D721Med (cell line): ENCODE measurements around the gene HOXC10.

Source experiments
- DNase-seq: peaks from one replicate; pipeline ENCODE4 v3.0.0; 2011; ENCODE audit warnings: low spot score; ENCODE audit not compliant: insufficient read length
- FAIRE-seq: peaks from 2 replicates; lab custom pipeline; 2011; peaks lifted over from hg19 to GRCh38; lab: Jason Lieb, UNC
- CTCF ChIP-seq: IDR thresholded peaks from 2 replicates; pipeline ENCODE4 v1.5.1; 2012; ENCODE audit warnings: mild to moderate bottlenecking, control low read depth; ENCODE audit not compliant: insufficient read depth; ENCODE audit errors: missing control alignments

HOXC10 gene

GRCh38 chr12:53961025-53961761, 23.8 kb upstream of the HOXC10 start:
- no peak for FAIRE-seq
- no peak for TF ChIP-seq CTCF
- DNase-seq, result no peak

GRCh38 chr12:53963005-53963404, 21.9 kb upstream of the HOXC10 start:
- DNase-seq (no peak), FAIRE-seq (no peak)
- TF ChIP-seq CTCF, result no peak

GRCh38 chr12:53963434-53964314, 21.3 kb upstream of the HOXC10 start:
- no peak for FAIRE-seq
- no peak for TF ChIP-seq CTCF
- no peak for DNase-seq

GRCh38 chr12:53964315-53964713, 20.6 kb upstream of the HOXC10 start:
- no peak for DNase-seq
- no peak for FAIRE-seq
- TF ChIP-seq CTCF, result no peak

- FAIRE-seq, result no peak
- no peak for DNase-seq
- TF ChIP-seq CTCF, result no peak
These were observed 19.5 kb upstream of the HOXC10 start for GRCh38 chr12:53965281-53966084.

GRCh38 chr12:53966085-53966384, 18.9 kb upstream of the HOXC10 start:
- no peak for TF ChIP-seq CTCF

More at GRCh38 chr12:53966085-53966384, 18.9 kb upstream of the HOXC10 start:
- FAIRE-seq (no peak), DNase-seq (no peak)
